HFF-Myc (cell line): ENCODE results near the gene GPS2.

Source experiments
- DNase-seq: peaks from one replicate; pipeline ENCODE4 v3.0.0-alpha.2; 2011; ENCODE audit warnings: low read depth; ENCODE audit errors: extremely low read depth
- H3K4me3 ChIP-seq: replicated peaks from 2 replicates; pipeline ENCODE4 v1.5.1; 2011; ENCODE audit warnings: low read depth, mild to moderate bottlenecking, control low read depth, low read length
- TF ChIP-seq, protein P1 (sequence below): IDR thresholded peaks from 2 replicates; pipeline ENCODE4 v1.5.1; 2012; ENCODE audit warnings: mild to moderate bottlenecking, low read depth, low read length, control low read depth; ENCODE audit errors: missing control alignments

Gene GPS2

DNA sequence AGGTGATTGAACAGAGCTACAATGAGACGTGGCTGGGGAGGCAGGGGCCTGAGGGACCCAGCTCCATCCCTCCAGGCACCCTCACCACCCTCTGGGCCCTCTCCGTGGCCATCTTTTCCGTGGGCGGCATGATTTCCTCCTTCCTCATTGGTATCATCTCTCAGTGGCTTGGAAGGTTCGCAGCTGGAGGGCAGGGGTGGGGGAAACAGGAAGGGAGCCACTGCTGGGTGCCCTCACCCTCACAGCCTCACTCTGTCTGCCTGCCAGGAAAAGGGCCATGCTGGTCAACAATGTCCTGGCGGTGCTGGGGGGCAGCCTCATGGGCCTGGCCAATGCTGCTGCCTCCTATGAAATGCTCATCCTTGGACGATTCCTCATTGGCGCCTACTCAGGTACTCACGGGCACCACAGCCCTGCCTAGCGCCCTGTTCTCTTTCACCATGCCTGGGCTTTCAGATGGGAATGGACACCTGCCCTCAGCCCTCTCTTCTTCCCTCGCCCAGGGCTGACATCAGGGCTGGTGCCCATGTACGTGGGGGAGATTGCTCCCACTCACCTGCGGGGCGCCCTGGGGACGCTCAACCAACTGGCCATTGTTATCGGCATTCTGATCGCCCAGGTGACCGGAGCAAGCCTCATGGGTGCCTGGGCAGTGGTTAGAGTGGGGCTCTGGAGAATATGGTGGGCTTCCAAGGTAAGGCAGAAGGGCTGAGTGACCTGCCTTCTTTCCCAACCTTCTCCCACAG is 31.5 kb downstream of the GPS2 start:
- TF ChIP-seq, protein P1, sequence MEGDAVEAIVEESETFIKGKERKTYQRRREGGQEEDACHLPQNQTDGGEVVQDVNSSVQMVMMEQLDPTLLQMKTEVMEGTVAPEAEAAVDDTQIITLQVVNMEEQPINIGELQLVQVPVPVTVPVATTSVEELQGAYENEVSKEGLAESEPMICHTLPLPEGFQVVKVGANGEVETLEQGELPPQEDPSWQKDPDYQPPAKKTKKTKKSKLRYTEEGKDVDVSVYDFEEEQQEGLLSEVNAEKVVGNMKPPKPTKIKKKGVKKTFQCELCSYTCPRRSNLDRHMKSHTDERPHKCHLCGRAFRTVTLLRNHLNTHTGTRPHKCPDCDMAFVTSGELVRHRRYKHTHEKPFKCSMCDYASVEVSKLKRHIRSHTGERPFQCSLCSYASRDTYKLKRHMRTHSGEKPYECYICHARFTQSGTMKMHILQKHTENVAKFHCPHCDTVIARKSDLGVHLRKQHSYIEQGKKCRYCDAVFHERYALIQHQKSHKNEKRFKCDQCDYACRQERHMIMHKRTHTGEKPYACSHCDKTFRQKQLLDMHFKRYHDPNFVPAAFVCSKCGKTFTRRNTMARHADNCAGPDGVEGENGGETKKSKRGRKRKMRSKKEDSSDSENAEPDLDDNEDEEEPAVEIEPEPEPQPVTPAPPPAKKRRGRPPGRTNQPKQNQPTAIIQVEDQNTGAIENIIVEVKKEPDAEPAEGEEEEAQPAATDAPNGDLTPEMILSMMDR: no peak
- no peak for DNase-seq
- H3K4me3 ChIP-seq: no peak overlapping the region

DNA sequence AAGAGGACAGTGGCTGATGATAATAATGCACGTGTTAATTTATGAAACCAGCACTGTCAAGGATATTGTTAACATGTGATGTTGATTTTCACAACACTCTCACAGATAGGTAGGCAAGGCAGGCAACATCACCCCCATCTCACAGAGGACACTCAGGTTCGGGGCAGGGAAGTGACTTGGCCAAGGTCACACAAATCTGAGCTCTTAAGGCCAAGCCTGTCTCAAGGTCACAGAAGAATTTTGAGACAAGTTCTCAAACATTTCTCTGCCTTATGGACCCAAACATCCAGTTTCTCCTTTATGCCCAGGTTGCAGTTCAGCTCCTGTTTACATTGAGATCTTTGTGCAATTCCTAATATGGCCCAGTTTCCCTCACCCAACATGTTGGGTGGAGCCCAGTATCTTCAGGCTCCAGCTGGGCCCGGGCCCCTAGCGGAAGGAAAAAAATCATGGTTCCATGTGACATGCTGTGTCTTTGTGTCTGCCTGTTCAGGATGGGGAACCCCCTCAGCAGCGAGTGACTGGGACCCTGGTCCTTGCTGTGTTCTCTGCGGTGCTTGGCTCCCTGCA is 32.3 kb downstream of the GPS2 start:
- TF ChIP-seq, protein P1: no peak
- DNase-seq: no peak
- peak overlapping the region; percentile 51 for H3K4me3 ChIP-seq

DNA sequence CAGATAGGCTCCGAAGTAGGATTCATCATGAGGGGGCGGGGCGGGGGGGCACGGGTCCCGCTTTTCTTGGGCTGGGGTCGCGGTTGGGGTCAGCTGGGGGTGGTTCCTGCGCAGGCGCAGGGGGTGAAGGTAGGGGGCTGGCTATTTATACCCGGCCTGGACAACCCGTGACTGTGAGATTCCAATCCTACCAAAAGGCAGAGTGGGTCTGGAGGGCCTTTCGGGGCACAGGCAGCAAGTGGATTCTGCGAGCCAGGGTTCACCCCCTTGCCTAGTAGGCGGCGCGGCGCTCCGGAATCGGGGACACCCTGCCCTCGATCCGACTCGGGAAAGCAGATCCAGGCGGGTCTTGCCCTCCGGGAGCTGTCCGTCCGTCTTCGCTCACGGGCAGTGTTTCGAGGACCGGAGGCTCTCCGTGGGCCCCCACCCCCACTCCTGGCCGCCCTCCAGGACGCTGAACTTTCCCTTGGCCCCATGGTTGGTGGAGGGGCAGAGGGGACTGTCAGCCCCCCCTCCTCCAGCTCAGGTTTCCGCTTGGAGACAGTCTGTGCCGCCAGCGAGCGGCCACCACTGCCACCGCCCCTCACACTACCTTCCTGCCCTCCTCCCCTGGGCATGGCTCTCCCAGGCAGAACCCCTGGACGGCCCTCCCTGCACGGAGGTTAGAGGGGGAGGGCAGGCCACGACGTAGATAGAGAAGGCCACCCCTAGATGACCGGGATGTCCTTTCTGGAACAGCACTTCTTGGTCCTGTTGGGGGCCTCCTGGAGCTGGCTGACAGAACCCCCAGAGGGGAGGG is 33.0 kb downstream of the GPS2 start:
- TF ChIP-seq, protein P1: no peak
- H3K4me3 ChIP-seq: peak overlapping the region; percentile 51
- no peak for DNase-seq

DNA sequence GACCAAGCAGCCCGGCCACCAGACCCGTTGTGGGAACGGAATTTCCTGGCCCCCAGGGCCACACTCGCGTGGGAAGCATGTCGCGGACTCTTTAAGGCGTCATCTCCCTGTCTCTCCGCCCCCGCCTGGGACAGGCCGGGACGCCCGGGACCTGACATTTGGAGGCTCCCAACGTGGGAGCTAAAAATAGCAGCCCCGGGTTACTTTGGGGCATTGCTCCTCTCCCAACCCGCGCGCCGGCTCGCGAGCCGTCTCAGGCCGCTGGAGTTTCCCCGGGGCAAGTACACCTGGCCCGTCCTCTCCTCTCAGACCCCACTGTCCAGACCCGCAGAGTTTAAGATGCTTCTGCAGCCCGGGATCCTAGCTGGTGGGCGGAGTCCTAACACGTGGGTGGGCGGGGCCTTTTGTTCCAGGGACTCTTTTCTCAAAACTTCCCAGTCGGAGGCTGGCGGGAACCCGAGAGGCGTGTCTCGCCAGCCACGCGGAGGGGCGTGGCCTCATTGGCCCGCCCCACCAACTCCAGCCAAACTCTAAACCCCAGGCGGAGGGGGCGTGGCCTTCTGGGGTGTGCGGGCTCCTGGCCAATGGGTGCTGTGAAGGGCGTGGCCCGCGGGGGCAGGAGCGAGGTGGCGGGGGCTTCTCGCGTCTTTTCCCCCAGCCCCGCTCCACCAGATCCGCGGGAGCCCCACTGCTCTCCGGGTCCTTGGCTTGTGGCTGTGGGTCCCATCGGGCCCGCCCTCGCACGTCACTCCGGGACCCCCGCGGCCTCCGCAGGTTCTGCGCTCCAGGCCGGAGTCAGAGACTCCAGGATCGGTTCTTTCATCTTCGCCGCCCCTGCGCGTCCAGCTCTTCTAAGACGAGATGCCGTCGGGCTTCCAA is 33.8 kb downstream of the GPS2 start, which contains the start of gene SLC2A4:
Gene SLC2A4, plus strand, starts transcription at position 645 of the 879 bp plus-strand sequence. Its CDS starts 217 bp downstream, at position 862.
- DNase-seq: peak; percentile 88
- TF ChIP-seq, protein P1: no peak
- peak within 1 kb of the TSS; percentile 51 for H3K4me3 ChIP-seq

DNA sequence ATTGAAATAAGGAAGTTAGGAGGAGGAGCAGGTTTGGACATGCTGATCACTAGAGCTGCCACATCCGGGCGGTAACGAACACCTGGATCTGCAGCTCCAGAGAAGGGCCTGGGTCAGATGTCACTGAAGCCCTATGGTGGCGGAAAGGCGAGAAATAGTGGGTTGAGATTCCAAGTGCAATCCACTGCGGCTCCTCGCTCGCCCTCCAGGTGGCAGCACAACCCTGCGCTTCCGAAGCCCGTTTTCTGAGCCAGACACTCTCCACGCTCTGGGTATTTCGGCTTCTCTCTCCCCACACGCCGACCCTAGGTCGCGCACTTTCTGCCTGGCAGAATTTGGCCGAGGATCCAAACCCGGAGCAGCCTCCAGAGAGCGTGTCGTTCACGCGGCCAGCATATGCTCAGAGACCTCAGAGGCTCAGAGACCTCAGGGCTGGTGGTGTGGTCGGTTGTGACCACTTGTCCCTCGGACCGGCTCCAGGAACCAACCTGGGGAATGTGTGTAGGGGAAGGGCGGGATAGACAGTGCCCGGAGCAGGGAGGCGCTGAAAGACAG is 34.6 kb downstream of the GPS2 start:
- TF ChIP-seq, protein P1: peak; percentile 95
- peak overlapping the region; percentile 51 for H3K4me3 ChIP-seq
- DNase-seq: peak; percentile 76

DNA sequence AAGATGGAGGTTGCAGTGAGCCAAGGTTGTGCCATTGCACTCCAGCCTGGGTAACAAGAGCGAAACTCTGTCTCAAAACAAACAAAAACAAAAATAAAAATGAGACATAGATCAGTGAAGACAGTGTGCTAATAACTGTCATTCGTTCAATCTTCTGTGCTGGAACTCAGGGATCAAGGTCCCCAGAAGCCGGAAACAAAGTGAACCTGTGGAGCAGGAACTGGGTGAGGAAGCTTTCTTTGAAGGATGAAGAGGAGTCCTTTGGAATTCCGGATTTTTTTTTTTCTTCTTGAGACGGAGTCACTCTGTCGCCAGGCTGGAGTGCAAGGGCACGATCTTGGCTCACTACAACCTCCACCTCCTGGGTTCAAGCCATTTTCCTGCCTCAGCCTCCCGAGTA is 35.7 kb downstream of the GPS2 start:
- TF ChIP-seq, protein P1: no peak
- no peak for DNase-seq
- H3K4me3 ChIP-seq: no peak overlapping the region
